K562 (cell line): ENCODE measurements around the gene FIZ1. TPM values are rescaled to one million over a fixed set of nuclear protein-coding genes. Genes with fewer than 3 reads are reported as not detected.

Source experiments
- CEBPB ChIP-seq: fragments of 450-650 bp; IDR thresholded peaks from 2 replicates; pipeline ENCODE4 v1.6.1; 2016; ENCODE audit warnings: missing genetic modification characterization, missing compliant biosample characterization
- CEBPG ChIP-seq, 3 experiments: fragments of 200-800 bp in 1 of 3; sonication (Bioruptor generic) in 1 of 3; sonication (generic) in 1 of 3; formaldehyde crosslinking in 1 of 3; IDR thresholded peaks in 2 of 3; conservative IDR thresholded peaks in 1 of 3; 2 replicates each; pipeline versions ENCODE4 v1.6.1 to v1.8.0; 2016 to 2022; ENCODE audit warnings: missing compliant biosample characterization in 2 of 3, missing genetic modification characterization in 2 of 3, mild to moderate bottlenecking in 1 of 3, missing genetic modification reagents in 1 of 3
- EGR1 ChIP-seq: fragments of 450-650 bp; conservative IDR thresholded peaks from 2 replicates; pipeline ENCODE4 v1.6.1; 2017; ENCODE audit warnings: mild to moderate bottlenecking
- FOXM1 ChIP-seq, 2 experiments: fragments of 450-650 bp in 1 of 2; sonication (generic) in 1 of 2; formaldehyde crosslinking in 1 of 2; IDR thresholded peaks; 2 replicates each; pipeline versions ENCODE4 v1.6.1 to v1.9.0; 2017 to 2022; ENCODE audit warnings: low read depth in 2 of 2, mild to moderate bottlenecking in 2 of 2, missing genetic modification reagents in 1 of 2, moderate library complexity in 1 of 2
- JUNB ChIP-seq: fragments of 450-650 bp; formaldehyde crosslinking; conservative IDR thresholded peaks from 2 replicates; pipeline ENCODE4 v1.4.0; 2020; ENCODE audit warnings: mild to moderate bottlenecking
- MBD2 ChIP-seq: sonication (generic); IDR thresholded peaks from 2 replicates; pipeline ENCODE4 v1.6.1; 2016; ENCODE audit warnings: low read depth, borderline replicate concordance
- MEIS2 ChIP-seq: fragments of 450-650 bp; IDR thresholded peaks from 2 replicates; pipeline ENCODE4 v1.6.1; 2014; ENCODE audit warnings: mild to moderate bottlenecking; ENCODE audit not compliant: partially characterized antibody
- PHF8 ChIP-seq: fragments of 200-600 bp; sonication (generic); IDR thresholded peaks from 2 replicates; pipeline ENCODE4 v1.6.1; 2012; ENCODE audit warnings: mixed run types, mild to moderate bottlenecking, inconsistent platforms, low read length, moderate library complexity, borderline replicate concordance
- POLR2AphosphoS5 ChIP-seq: IDR thresholded peaks from 2 replicates; pipeline ENCODE4 v1.6.1; 2011; ENCODE audit warnings: mild to moderate bottlenecking, low read depth, low read length, moderate library complexity; ENCODE audit not compliant: control insufficient read depth, insufficient read depth
- POLR2B ChIP-seq: fragments of 450-650 bp; IDR thresholded peaks from 2 replicates; pipeline ENCODE4 v1.6.1; 2018; ENCODE audit warnings: low read depth; ENCODE audit not compliant: partially characterized antibody
- POU5F1 ChIP-seq: fragments of 150-350 bp; IDR thresholded peaks from 2 replicates; pipeline ENCODE4 v1.6.1; 2014; ENCODE audit warnings: borderline replicate concordance, low read length, low read depth, mild to moderate bottlenecking; ENCODE audit not compliant: partially characterized antibody
- SAFB2 ChIP-seq: fragments of 200-400 bp; formaldehyde crosslinking; IDR thresholded peaks from 2 replicates; pipeline ENCODE4 v1.6.1; 2018; ENCODE audit warnings: borderline replicate concordance, low read length, low read depth, moderate library complexity; ENCODE audit not compliant: severe bottlenecking
- TGIF2 ChIP-seq: sonication (generic); formaldehyde crosslinking; IDR thresholded peaks from 2 replicates; pipeline ENCODE4 v1.8.1; 2022; ENCODE audit warnings: mild to moderate bottlenecking, missing genetic modification reagents, moderate library complexity
- ZEB2 ChIP-seq: fragments of 450-650 bp; IDR thresholded peaks from 2 replicates; pipeline ENCODE4 v1.6.1; 2016
- ZNF408 ChIP-seq: fragments of 250-450 bp; sonication (Bioruptor Pico); IDR thresholded peaks from 2 replicates; pipeline ENCODE4 v1.4.0; 2020; ENCODE audit warnings: low read depth, mild to moderate bottlenecking, moderate library complexity
- ZNF778 ChIP-seq: fragments of 450-650 bp; formaldehyde crosslinking; IDR thresholded peaks from 2 replicates; pipeline ENCODE4 v1.4.0; 2020; ENCODE audit warnings: mild to moderate bottlenecking, moderate library complexity
- polyA plus RNA-seq, 8 experiments: library from polyadenylated mRNA; depleted of rRNA in 4 of 8; stranded (reverse) in 5 of 8; unstranded in 3 of 8; fragments of >200 nt; fragmentation: Nextera tagmentation in 2 of 8; fragmentation: Illumina TruSeq in 1 of 8; extraction: Ambion mirVana in 2 of 8; extraction: Trizol in 1 of 8; gene quantifications; 2 replicates each; pipeline versions ENCODE4 v1.2.1 to v1.2.3, GENCODE V29; 2011 to 2014; ENCODE audit warnings: inconsistent platforms in 1 of 8, missing spikeins in 1 of 8
- total RNA-seq, 7 experiments: library from RNA; depleted of rRNA in 6 of 7; stranded (reverse); fragments of >200 nt in 6 of 7; fragmentation: Illumina TruSeq in 2 of 7; extraction: Trizol in 2 of 7; gene quantifications; 2 replicates each; pipeline versions ENCODE4 v1.2.1 to v1.2.3, GENCODE V29; 2011 to 2021; ENCODE audit warnings: low replicate concordance in 1 of 7
- TF ChIP-seq, protein P1 (sequence below): fragments of 250-450 bp; sonication (Bioruptor Pico); IDR thresholded peaks from 2 replicates; pipeline ENCODE4 v1.8.0; 2021; ENCODE audit warnings: moderate library complexity, mild to moderate bottlenecking, inconsistent platforms

FIZ1 gene
- total and polyA plus RNA-seq, 9 of the 15 experiments (the other 6 are each of a cell fraction or from before 2014, with no cell fraction given), result 0.79 to 17.5 (median 5.5) TPM

DNA sequence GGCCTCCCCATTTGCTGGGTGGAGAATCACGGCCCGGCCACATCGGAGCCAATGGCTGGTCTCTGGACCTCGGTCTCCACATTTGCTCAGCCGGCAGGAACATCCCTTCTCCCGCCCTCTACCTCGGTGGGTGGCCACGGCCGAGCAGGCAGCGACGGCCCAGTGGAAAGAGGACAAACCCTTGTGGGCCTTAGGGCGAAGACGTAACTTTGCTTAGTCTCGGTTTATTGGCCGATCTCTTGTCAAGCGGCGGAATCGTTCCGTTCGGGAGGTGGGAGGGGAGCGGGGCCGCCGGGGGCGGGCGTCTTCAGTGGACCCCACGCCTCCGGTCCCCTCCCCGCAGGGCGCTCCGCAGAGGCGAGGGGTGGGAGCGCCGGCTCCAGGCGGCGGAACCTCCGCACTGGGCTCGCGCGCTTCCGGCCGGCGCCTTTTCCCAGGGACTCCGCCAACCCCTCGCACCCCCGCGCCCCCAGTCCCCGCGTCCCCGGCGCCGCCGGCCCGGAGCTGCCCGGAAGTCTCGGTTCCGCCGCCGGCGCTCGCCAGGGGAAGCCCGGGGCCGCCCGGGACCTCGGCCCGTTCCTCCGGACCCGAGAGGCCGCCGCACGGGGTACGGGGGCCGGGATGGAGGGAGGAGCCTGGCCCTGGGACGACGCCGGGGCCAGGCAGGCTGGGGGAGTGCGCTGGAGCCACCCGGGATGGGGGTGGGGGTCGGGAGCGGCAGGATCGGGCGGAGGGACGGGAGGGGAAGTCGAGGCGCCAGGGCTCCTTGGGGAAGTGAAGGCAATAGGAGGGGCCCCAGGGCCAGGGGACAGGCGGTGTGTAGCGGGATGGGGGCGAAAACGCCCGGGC is 41.5 kb upstream of the FIZ1 start, which contains the start of gene ZNF580 (continued):
- TF ChIP-seq JUNB (CRISPR knock-in tag) (no peak), ZNF408 (no peak), ZEB2 (peak; percentile 62; the same call in 1 of the 2 replicates), ZNF778 (CRISPR knock-in tag) (no peak), POU5F1 (no peak), FOXM1 (IDR thresholded peaks at IDR 0.05; ENCODE audit: low read depth) (no peak), FOXM1 (CRISPR knock-in tag; IDR thresholded peaks at IDR 0.05; ENCODE audit: low read depth) (no peak), PHF8 (peak; percentile 55; the same call in 1 of the 2 replicates), MEIS2 (no peak), CEBPB (tag) (no peak), POLR2AphosphoS5 (0 out of 2 replicates have a peak, but pooled peaks have one; percentile 37), EGR1 (peak; percentile 78), CEBPG (CRISPR knock-in tag; IDR thresholded peaks at IDR 0.05) (no peak), CEBPG (tag; conservative IDR thresholded peaks at IDR 0.05 in 1 of 2, IDR thresholded peaks at IDR 0.05 in 1 of 2) (no peak), MBD2 (no peak), SAFB2 (no peak), TGIF2 (CRISPR knock-in tag) (no peak), POLR2B (no peak)
- TF ChIP-seq, protein P1, sequence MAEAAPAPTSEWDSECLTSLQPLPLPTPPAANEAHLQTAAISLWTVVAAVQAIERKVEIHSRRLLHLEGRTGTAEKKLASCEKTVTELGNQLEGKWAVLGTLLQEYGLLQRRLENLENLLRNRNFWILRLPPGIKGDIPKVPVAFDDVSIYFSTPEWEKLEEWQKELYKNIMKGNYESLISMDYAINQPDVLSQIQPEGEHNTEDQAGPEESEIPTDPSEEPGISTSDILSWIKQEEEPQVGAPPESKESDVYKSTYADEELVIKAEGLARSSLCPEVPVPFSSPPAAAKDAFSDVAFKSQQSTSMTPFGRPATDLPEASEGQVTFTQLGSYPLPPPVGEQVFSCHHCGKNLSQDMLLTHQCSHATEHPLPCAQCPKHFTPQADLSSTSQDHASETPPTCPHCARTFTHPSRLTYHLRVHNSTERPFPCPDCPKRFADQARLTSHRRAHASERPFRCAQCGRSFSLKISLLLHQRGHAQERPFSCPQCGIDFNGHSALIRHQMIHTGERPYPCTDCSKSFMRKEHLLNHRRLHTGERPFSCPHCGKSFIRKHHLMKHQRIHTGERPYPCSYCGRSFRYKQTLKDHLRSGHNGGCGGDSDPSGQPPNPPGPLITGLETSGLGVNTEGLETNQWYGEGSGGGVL (CRISPR knock-in tag), result no peak
